Measurements from ENCODE around the gene TXNDC17. TPM values are rescaled to one million over a fixed set of nuclear protein-coding genes. Genes with fewer than 3 reads are reported as not detected.
A peak's percentile ranks its signal among the peaks of the same experiment; 100 is the strongest.

Gene TXNDC17
- total and polyA plus RNA-seq, 9 of the 15 experiments (the other 6 are each of a cell fraction or from before 2014, with no cell fraction given) = 108 to 759 (median 179) TPM

DNA sequence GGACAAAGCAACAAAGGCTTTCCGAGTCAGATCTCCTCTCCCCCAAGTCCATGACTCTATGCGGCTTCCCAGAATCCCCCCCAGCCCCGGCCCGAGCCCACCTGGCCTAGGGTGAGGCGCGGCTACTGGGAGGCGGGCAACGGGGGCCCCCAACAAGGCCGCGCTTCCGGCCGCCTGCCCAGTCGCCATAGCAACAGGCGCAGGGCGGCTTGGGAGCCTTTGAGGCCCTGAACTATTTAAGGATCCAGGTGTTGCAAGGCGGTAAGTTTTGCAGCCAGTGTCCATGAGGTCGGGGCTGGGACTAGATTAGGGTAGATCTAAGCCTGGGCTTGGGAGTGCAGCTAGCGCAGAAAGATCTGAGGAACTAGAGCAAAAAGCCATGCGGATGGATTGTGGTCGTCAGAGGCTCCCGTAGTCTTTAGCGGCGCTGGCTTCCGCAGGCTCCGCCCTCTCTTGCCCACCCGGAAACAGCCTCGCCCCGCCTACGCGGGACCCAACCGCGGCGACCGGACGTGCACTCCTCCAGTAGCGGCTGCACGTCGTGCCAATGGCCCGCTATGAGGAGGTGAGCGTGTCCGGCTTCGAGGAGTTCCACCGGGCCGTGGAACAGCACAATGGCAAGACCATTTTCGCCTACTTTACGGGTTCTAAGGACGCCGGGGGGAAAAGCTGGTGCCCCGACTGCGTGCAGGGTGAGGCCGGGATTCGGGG, at the start of gene TXNDC17, which contains the start of gene KIAA0753 (continued):
- TF ChIP-seq PURB (CRISPR knock-in tag; IDR thresholded peaks at IDR 0.05; ENCODE audit: low read depth) (no peak), HOXB6 (CRISPR knock-in tag; IDR thresholded peaks at IDR 0.05; ENCODE audit: borderline replicate concordance) (no peak), HNRNPUL1 (IDR thresholded peaks at IDR 0.05; ENCODE audit: low read length) (no peak), ZNF133 (CRISPR knock-in tag; IDR thresholded peaks at IDR 0.05) (no peak), TAL1 (IDR thresholded peaks at IDR 0.05) (no peak), ZNF146 (CRISPR knock-in tag; IDR thresholded peaks at IDR 0.05; ENCODE audit: unreplicated experiment) (no peak), JUNB (CRISPR knock-in tag; conservative IDR thresholded peaks at IDR 0.05) (no peak), ZNF551 (CRISPR knock-in tag; IDR thresholded peaks at IDR 0.05) (no peak), ZBTB17 (CRISPR knock-in tag; IDR thresholded peaks at IDR 0.05) (no peak), FOSL1 (tag; conservative IDR thresholded peaks at IDR 0.05) (no peak), SRSF7 (optimal IDR thresholded peaks at IDR 0.05; ENCODE audit: low read depth, low read length) (no peak)
- TF ChIP-seq, protein P1, sequence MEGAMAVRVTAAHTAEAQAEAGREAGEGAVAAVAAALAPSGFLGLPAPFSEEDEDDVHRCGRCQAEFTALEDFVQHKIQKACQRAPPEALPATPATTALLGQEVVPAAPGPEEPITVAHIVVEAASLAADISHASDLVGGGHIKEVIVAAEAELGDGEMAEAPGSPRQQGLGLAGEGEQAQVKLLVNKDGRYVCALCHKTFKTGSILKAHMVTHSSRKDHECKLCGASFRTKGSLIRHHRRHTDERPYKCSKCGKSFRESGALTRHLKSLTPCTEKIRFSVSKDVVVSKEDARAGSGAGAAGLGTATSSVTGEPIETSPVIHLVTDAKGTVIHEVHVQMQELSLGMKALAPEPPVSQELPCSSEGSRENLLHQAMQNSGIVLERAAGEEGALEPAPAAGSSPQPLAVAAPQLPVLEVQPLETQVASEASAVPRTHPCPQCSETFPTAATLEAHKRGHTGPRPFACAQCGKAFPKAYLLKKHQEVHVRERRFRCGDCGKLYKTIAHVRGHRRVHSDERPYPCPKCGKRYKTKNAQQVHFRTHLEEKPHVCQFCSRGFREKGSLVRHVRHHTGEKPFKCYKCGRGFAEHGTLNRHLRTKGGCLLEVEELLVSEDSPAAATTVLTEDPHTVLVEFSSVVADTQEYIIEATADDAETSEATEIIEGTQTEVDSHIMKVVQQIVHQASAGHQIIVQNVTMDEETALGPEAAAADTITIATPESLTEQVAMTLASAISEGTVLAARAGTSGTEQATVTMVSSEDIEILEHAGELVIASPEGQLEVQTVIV (CRISPR knock-in tag; IDR thresholded peaks at IDR 0.05; ENCODE audit: borderline replicate concordance) = no peak
- TF ChIP-seq, protein P2, sequence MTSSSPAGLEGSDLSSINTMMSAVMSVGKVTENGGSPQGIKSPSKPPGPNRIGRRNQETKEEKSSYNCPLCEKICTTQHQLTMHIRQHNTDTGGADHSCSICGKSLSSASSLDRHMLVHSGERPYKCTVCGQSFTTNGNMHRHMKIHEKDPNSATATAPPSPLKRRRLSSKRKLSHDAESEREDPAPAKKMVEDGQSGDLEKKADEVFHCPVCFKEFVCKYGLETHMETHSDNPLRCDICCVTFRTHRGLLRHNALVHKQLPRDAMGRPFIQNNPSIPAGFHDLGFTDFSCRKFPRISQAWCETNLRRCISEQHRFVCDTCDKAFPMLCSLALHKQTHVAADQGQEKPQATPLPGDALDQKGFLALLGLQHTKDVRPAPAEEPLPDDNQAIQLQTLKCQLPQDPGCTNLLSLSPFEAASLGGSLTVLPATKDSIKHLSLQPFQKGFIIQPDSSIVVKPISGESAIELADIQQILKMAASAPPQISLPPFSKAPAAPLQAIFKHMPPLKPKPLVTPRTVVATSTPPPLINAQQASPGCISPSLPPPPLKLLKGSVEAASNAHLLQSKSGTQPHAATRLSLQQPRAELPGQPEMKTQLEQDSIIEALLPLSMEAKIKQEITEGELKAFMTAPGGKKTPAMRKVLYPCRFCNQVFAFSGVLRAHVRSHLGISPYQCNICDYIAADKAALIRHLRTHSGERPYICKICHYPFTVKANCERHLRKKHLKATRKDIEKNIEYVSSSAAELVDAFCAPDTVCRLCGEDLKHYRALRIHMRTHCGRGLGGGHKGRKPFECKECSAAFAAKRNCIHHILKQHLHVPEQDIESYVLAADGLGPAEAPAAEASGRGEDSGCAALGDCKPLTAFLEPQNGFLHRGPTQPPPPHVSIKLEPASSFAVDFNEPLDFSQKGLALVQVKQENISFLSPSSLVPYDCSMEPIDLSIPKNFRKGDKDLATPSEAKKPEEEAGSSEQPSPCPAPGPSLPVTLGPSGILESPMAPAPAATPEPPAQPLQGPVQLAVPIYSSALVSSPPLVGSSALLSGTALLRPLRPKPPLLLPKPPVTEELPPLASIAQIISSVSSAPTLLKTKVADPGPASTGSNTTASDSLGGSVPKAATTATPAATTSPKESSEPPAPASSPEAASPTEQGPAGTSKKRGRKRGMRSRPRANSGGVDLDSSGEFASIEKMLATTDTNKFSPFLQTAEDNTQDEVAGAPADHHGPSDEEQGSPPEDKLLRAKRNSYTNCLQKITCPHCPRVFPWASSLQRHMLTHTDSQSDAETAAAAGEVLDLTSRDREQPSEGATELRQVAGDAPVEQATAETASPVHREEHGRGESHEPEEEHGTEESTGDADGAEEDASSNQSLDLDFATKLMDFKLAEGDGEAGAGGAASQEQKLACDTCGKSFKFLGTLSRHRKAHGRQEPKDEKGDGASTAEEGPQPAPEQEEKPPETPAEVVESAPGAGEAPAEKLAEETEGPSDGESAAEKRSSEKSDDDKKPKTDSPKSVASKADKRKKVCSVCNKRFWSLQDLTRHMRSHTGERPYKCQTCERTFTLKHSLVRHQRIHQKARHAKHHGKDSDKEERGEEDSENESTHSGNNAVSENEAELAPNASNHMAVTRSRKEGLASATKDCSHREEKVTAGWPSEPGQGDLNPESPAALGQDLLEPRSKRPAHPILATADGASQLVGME (CRISPR knock-in tag; IDR thresholded peaks at IDR 0.05) = no peak
- TF ChIP-seq, protein P3, sequence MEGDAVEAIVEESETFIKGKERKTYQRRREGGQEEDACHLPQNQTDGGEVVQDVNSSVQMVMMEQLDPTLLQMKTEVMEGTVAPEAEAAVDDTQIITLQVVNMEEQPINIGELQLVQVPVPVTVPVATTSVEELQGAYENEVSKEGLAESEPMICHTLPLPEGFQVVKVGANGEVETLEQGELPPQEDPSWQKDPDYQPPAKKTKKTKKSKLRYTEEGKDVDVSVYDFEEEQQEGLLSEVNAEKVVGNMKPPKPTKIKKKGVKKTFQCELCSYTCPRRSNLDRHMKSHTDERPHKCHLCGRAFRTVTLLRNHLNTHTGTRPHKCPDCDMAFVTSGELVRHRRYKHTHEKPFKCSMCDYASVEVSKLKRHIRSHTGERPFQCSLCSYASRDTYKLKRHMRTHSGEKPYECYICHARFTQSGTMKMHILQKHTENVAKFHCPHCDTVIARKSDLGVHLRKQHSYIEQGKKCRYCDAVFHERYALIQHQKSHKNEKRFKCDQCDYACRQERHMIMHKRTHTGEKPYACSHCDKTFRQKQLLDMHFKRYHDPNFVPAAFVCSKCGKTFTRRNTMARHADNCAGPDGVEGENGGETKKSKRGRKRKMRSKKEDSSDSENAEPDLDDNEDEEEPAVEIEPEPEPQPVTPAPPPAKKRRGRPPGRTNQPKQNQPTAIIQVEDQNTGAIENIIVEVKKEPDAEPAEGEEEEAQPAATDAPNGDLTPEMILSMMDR (IDR thresholded peaks at IDR 0.05 in 2 of 3, conservative IDR thresholded peaks at IDR 0.05 in 1 of 3; ENCODE audit: insufficient read depth in 2 of 3, low read depth in 1 of 3, low read length in 3 of 3) = no peak
- TF ChIP-seq, protein P4, sequence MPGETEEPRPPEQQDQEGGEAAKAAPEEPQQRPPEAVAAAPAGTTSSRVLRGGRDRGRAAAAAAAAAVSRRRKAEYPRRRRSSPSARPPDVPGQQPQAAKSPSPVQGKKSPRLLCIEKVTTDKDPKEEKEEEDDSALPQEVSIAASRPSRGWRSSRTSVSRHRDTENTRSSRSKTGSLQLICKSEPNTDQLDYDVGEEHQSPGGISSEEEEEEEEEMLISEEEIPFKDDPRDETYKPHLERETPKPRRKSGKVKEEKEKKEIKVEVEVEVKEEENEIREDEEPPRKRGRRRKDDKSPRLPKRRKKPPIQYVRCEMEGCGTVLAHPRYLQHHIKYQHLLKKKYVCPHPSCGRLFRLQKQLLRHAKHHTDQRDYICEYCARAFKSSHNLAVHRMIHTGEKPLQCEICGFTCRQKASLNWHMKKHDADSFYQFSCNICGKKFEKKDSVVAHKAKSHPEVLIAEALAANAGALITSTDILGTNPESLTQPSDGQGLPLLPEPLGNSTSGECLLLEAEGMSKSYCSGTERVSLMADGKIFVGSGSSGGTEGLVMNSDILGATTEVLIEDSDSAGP (CRISPR knock-in tag; IDR thresholded peaks at IDR 0.05) = 0 out of 2 replicates have a peak, but pooled peaks have one; percentile 66

All from K562 (cell line).